Keratinocyte (primary cell): ENCODE data around the gene EMCN. TPM values are rescaled to one million over a fixed set of nuclear protein-coding genes. Genes with fewer than 3 reads are reported as not detected.

ENCODE experiments used
- DNase-seq: peaks from one replicate; pipeline ENCODE4 v3.0.0-alpha.2; 2011; ENCODE audit warnings: low read depth, missing footprints, low spot score
- FAIRE-seq: peaks from 2 replicates; lab custom pipeline; 2011; peaks lifted over from hg19 to GRCh38; lab: Jason Lieb, UNC
- H2AFZ ChIP-seq: 2 replicates; pipeline ENCODE4 v1.6.0; 2012; ENCODE audit warnings: low read length, control low read depth, inconsistent platforms; ENCODE audit not compliant: control insufficient read depth
- H3K27ac ChIP-seq: 2 replicates; pipeline ENCODE4 v1.5.1; 2011; ENCODE audit warnings: low read length; ENCODE audit not compliant: control insufficient read depth, insufficient read depth
- H3K27me3 ChIP-seq: 3 replicates; pipeline ENCODE4 v1.6.0; 2011; ENCODE audit warnings: low read length; ENCODE audit not compliant: control insufficient read depth, insufficient read depth; ENCODE audit errors: extremely low read depth
- H3K36me3 ChIP-seq, 2 experiments: 2 replicates in 1 of 2; 3 replicates in 1 of 2; pipeline ENCODE4 v1.5.1; 2011; ENCODE audit warnings: low read length in 2 of 2, mild to moderate bottlenecking in 1 of 2; ENCODE audit not compliant: control insufficient read depth in 2 of 2, insufficient read depth in 2 of 2; ENCODE audit errors: extremely low read depth in 1 of 2
- H3K4me1 ChIP-seq: 3 replicates; pipeline ENCODE4 v1.5.1; 2011; ENCODE audit warnings: low read length; ENCODE audit not compliant: control insufficient read depth, insufficient read depth; ENCODE audit errors: extremely low read depth
- H3K4me2 ChIP-seq: 3 replicates; pipeline ENCODE4 v1.6.0; 2011; ENCODE audit warnings: low read depth, low read length; ENCODE audit not compliant: control insufficient read depth, insufficient read depth; ENCODE audit errors: extremely low read depth
- H3K4me3 ChIP-seq, 3 experiments: fragments of 200-600 bp in 1 of 3; sonication (generic) in 1 of 3; 2 replicates in 2 of 3; 3 replicates in 1 of 3; pipeline ENCODE4 v1.5.1; 2011 to 2016; ENCODE audit warnings: low read length in 3 of 3, mild to moderate bottlenecking in 3 of 3, control low read depth in 2 of 3, inconsistent platforms in 1 of 3, low read depth in 1 of 3, mixed read lengths in 1 of 3, mixed run types in 1 of 3, moderate library complexity in 1 of 3; ENCODE audit not compliant: control insufficient read depth in 2 of 3, insufficient read depth in 2 of 3; ENCODE audit errors: extremely low read depth in 1 of 3
- H3K79me2 ChIP-seq: 2 replicates; pipeline ENCODE4 v1.6.0; 2012; ENCODE audit warnings: low read length; ENCODE audit not compliant: control insufficient read depth, insufficient read depth
- H3K9ac ChIP-seq: 3 replicates; pipeline ENCODE4 v1.6.0; 2011; ENCODE audit warnings: low read length; ENCODE audit not compliant: control insufficient read depth, insufficient read depth; ENCODE audit errors: extremely low read depth
- H3K9me1 ChIP-seq: 3 replicates; pipeline ENCODE4 v1.6.0; 2011; ENCODE audit warnings: low read length; ENCODE audit not compliant: control insufficient read depth, insufficient read depth; ENCODE audit errors: extremely low read depth
- H3K9me3 ChIP-seq: 2 replicates; pipeline ENCODE4 v1.5.1; 2012; ENCODE audit warnings: low read depth, low read length; ENCODE audit not compliant: control insufficient read depth
- H4K20me1 ChIP-seq: 3 replicates; pipeline ENCODE4 v1.6.0; 2011; ENCODE audit warnings: low read length; ENCODE audit not compliant: control insufficient read depth, insufficient read depth; ENCODE audit errors: extremely low read depth
- CTCF ChIP-seq, 3 experiments: IDR thresholded peaks in 1 of 3; conservative IDR thresholded peaks in 1 of 3; optimal IDR thresholded peaks in 1 of 3; 2 replicates in 2 of 3; 3 replicates in 1 of 3; pipeline versions ENCODE3 to v1.5.1; 2011; ENCODE audit warnings: low read length in 3 of 3, mild to moderate bottlenecking in 3 of 3, moderate library complexity in 2 of 3, control low read depth in 1 of 3, inconsistent platforms in 1 of 3; ENCODE audit not compliant: insufficient read depth in 2 of 3; ENCODE audit errors: extremely low read depth in 1 of 3
- EZH2 ChIP-seq: IDR thresholded peaks from one replicate; pipeline ENCODE4 v1.6.1; 2012; ENCODE audit warnings: inconsistent platforms, mild to moderate bottlenecking, low read length, moderate library complexity
- dilution Hi-C: fragments of 300-500 bp; cut with MboI; formaldehyde crosslinking; loops from one replicate; pipeline ENCODE4 v1.7.0; 2020; ENCODE audit warnings: low sequenced_read_pairs; ENCODE audit not compliant: extremely low pct_ligation_motif_present
- polyA plus RNA-seq, 5 experiments: library from polyadenylated mRNA; depleted of rRNA in 3 of 5; stranded (reverse) in 3 of 5; stranded (forward) in 1 of 5; unstranded in 1 of 5; fragments of >200 nt; gene quantifications; 1 replicate in 1 of 5; 2 replicates in 3 of 5; 3 replicates in 1 of 5; pipeline versions ENCODE4 v1.2.1 to v1.2.3, GENCODE V29; 2011 to 2012; ENCODE audit warnings: missing spikeins in 2 of 5, low read depth in 1 of 5, low replicate concordance in 1 of 5

EMCN gene
- polyA plus RNA-seq, 1 donor (not counting 4 experiments of a cell fraction or from before 2014, with no cell fraction given) = not detected

- Histone ChIP-seq H2AFZ (no peak overlapping the region), H3K9me3 (no peaks in the 10 kb centered on the region), H3K4me2 (no peak overlapping the region), H3K4me1 (no peaks in the 10 kb centered on the region), H3K9me1 (no peaks in the 10 kb centered on the region), H3K36me3 (no peaks in the 10 kb centered on the region), H3K79me2 (no peaks in the 10 kb centered on the region), H3K9ac (no peak overlapping the region), H4K20me1 (no peaks in the 10 kb centered on the region), H3K27ac (no peak overlapping the region), H3K27me3 (no peaks in the 10 kb centered on the region), H3K4me3 (no peak overlapping the region)
- TF ChIP-seq EZH2 = no peak
- no peak for TF ChIP-seq CTCF (optimal IDR thresholded peaks at IDR 0.05 in 1 of 3, IDR thresholded peaks at IDR 0.05 in 1 of 3, conservative IDR thresholded peaks at IDR 0.05 in 1 of 3; ENCODE audit: extremely low read depth in 1 of 3, insufficient read depth in 2 of 3, low read length in 3 of 3)
- FAIRE-seq (no peak), DNase-seq (no peak)
- dilution Hi-C loops = no loop called here
These were observed 23.7 kb downstream of the EMCN start for GRCh38 chr4:100494166-100494565.

- Histone ChIP-seq H3K4me3 (no peak overlapping the region), H4K20me1 (no peaks in the 10 kb centered on the region), H2AFZ (no peak overlapping the region), H3K9me3 (no peaks in the 10 kb centered on the region), H3K36me3 (no peaks in the 10 kb centered on the region), H3K4me2 (no peak overlapping the region), H3K4me1 (no peaks in the 10 kb centered on the region), H3K79me2 (no peaks in the 10 kb centered on the region), H3K9me1 (no peaks in the 10 kb centered on the region), H3K27me3 (no peaks in the 10 kb centered on the region), H3K27ac (no peak overlapping the region), H3K9ac (no peak overlapping the region)
- DNase-seq (no peak), FAIRE-seq (no peak)
- TF ChIP-seq CTCF (optimal IDR thresholded peaks at IDR 0.05 in 1 of 3, IDR thresholded peaks at IDR 0.05 in 1 of 3, conservative IDR thresholded peaks at IDR 0.05 in 1 of 3; ENCODE audit: extremely low read depth in 1 of 3, insufficient read depth in 2 of 3, low read length in 3 of 3) (no peak), EZH2 (no peak)
- dilution Hi-C loops = no loop called here
These were observed 24.1 kb downstream of the EMCN start for GRCh38 chr4:100493756-100494155.
